GOT3 (cell line): ENCODE results near the gene HOXA5.

Source experiments
- DNase-seq: peaks from one replicate; lab custom pipeline; 2025; ENCODE audit warnings: mixed read lengths; lab: John Stamatoyannopoulos, UW

HOXA5 gene

GRCh38 chr7:27171637-27172314, 28.3 kb upstream of the HOXA5 start:
- no peak for DNase-seq

GRCh38 chr7:27171325-27171636, 27.8 kb upstream of the HOXA5 start:
- no peak for DNase-seq

DNA sequence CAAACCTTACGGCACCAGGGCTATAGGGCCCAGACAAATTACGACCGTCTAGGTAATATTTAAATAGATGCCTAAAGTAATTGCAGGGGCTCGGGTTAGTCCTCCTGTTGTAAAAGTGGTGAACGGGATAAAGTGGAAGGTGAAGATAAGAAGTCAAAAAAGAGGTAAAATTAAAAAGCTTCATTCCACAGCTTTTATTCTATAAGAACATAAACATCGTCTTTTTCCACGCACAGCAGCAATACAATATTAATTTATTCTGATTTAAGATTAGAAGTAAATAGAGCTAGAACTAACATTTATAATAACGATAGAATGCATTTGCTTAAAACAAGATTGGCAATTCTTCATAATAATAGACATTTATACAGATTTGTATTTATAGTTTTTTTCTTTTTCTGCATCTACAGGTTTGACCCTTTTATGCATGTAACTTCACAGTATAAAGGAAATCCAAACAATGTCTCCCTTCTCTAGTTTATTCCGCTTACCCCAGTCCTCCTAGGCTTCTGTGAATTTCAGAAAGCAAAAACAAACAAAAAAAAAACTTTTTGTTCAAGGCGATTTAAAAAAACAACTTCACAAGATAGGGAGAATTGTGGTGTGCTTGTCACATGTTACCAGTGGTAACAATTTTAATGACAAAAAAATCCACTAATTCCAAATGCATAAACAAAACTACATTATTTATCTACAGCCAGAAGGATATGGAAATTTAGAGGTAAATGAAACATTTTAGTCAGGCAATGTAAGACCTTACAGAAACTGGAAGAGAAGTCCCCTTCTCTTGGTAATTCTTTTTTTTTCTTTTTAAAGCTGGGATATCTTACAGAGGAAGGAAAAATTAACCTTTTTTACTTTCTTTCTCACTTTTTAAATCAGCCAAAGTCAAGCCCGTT, 27.2 kb upstream of the HOXA5 start:
- DNase-seq, result no peak

- DNase-seq, result no peak
Measured at GRCh38 chr7:27169658-27170425, 26.4 kb upstream of the HOXA5 start.

DNA sequence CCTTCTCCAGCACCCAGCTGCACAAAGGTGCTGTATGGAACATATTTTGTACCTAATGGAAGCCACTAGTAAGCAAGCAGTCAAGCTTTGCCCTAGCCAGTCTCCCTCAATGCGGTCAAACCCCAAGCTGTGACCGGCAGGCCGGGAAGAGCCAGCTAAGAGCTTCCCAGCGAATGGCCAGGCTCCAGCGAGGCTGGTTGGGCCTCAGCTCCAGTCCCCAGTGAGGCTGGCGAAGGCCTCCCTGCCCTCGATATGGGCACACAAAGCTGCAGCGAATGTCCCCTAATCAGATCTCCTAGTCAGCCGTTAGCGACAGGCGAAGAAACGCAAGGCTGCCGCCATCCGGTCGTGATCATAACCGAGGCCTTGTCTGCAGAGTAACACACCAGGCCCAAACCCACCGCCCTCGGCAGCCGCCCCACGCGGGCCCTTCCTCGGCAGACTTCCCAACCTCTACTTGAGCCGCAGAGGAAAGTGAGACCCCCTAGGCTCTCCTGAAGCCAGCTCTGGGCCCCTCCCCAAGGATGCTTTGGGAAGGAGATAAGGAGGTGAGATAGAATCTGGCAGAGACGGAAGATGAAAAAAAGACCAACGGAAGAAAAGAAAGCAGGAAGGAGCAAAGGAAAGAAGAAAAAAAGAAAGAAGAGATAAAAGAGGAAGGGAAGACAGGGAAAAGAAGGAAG, 24.9 kb upstream of the HOXA5 start:
- peak; percentile 74 for DNase-seq

DNA sequence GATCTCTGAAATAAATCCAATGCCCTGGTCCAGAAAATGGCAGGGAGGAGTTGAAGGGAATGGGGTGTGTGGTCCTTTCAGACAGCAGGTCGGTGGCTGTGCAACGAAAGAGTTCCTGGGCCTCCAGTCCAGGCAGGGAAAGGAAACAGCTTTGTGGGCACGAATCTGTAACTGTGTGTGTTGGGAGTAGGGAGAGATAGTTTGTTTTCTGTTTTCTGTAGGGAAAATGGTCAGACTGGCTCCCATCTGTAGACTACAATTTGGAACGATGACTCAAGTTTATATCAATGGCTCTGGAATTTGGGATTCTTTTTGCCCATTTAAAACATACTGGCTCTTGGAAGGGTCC, 24.4 kb upstream of the HOXA5 start:
- no peak for DNase-seq

- DNase-seq, result no peak
Measured at GRCh38 chr7:27166531-27167505, 23.3 kb upstream of the HOXA5 start.

DNA sequence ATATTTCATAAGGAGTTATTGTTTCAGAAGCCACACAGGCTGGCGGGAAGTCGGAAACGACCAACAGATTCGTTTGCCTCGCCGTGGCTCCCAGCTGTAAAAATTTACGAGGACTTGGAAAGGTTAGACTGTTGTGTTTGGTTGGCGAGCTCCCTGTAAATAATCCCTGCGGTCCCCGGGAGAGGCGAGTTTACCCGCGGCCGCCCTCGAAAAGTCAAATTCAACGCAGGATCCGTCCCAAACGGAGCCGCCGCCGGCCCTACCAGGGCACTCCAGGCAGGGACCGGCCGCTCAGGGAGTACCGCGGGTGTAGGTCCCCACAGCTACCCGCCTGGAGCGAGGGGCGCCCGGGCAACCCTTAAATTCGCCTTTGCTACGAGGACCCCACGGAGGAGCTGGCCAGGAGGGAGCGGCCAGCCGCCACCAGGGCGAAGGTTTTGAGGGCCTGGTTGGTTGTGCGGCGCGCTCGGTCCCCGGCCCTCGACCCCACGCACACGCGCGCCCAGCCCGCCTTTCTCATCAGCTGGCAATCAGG, 22.6 kb upstream of the HOXA5 start:
- DNase-seq, result no peak

DNA sequence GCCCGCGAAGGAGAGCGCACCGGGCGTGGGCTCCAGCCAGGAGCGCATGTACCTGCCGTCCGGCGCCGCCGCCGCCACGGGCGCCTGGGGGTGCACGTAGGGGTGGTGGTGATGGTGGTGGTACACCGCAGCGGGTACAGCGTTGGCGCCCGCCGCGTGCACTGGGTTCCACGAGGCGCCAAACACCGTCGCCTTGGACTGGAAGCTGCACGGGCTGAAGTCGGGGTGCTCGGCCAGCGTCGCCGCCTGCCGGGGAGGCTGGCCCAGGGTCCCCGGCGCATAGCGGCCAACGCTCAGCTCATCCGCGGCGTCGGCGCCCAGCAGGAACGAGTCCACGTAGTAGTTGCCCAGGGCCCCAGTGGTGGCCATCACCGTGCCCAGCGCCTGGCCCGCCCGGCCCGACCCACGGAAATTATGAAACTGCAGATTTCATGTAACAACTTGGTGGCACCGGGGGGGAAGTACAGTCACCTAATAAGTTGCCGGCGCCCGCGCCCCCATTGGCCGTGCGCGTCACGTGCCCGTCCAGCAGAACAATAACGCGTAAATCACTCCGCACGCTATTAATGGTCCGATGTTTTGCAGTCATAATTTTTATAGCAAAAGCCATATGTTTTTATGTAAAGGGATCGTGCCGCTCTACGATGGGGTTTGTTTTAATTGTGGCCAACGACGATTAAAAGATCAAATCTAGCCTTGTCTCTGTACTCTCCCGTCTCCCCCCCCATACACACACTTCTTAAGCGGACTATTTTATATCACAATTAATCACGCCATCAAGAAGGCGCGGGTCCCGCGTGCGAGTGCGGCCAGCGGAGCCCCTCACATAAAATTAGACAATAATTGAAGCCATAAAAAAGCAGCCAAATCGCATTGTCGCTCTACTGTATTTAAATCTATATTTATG, 21.9 kb upstream of the HOXA5 start, which contains the start of gene HOXA9:
Gene HOXA9 (minus strand): TSS at position 449 of the 907 bp plus-strand sequence. CDS start 80 bp downstream, at position 369.
- peak; percentile 74 for DNase-seq

- DNase-seq, result no peak
Measured at GRCh38 chr7:27164367-27165088, 21.0 kb upstream of the HOXA5 start.

DNA sequence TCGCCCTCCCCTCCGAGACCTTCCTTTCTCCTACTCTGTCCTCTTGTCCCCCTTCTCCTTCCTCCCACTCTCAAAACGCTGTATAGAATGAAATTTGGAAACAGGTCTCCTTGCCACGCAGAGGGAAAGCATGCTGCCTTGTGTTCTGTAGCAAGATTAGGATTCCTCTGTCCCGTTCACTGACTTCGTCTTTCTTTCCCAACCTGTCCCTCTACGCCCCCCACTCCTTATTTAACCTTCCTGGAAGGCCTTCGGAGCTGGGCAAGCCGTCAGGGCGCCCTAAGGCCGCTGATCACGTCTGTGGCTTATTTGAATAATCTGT, 20.5 kb upstream of the HOXA5 start:
- no peak for DNase-seq

- DNase-seq, result no peak
Measured at GRCh38 chr7:27163288-27164044, 20.0 kb upstream of the HOXA5 start.

GRCh38 chr7:27162561-27163287, 19.2 kb upstream of the HOXA5 start:
- DNase-seq, result no peak

DNA sequence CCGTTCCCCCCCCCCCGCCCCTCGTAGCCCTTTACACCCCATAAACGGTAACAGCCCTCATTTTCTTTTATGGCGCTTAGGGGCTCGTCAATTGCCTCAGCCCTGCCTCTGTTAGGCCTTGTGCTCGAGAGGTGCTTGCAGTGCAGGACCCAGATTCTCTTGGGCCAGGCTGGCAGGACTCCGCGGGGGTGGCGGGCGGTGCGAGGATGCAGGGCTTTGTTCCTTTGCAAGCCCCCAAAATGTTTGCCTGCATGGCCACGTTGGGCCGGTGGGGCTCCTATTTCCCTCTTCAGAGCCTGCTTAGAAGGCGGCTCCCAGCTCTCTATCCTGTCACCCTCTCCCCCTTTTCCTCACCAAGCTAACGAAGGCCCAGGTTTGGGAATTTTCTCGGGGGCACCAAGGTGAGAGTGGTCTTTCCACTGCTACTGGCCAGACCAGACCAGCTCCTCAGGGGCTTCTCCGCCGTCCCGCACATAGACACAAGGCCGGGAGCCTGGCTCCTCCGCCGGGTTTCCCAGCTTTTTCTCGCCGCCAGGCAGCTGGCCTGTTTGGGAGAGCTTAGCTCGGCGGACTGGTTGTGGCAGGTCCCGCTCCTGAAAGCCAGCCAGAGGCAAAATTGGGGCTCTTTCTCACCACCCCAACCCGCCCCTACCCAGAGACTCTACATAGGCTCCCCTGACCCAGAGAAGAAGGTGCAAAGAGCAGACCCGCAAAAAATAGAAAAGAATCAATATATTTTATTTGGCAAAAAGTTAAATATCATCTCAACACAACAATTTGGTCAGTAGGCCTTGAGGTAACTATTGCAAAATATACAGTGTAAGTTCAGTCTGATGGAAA, 18.5 kb upstream of the HOXA5 start:
- DNase-seq, result no peak

GRCh38 chr7:27161214-27161720, 17.8 kb upstream of the HOXA5 start:
- DNase-seq, result no peak

GRCh38 chr7:27160546-27161213, 17.2 kb upstream of the HOXA5 start:
- DNase-seq, result peak; percentile 81
